D721Med (cell line): ENCODE data around the gene DBNDD1.
"Not testable (repeated sequence)": the region's sequence is repeated elsewhere in the genome, so short reads cannot be mapped to it uniquely, and the experiment has no call there.

Experiments used
- DNase-seq: peaks from one replicate; pipeline ENCODE4 v3.0.0; 2011; ENCODE audit warnings: low spot score; ENCODE audit not compliant: insufficient read length
- FAIRE-seq: peaks from 2 replicates; lab custom pipeline; 2011; peaks lifted over from hg19 to GRCh38; lab: Jason Lieb, UNC
- CTCF ChIP-seq: IDR thresholded peaks from 2 replicates; pipeline ENCODE4 v1.5.1; 2012; ENCODE audit warnings: mild to moderate bottlenecking, control low read depth; ENCODE audit not compliant: insufficient read depth; ENCODE audit errors: missing control alignments

DBNDD1 gene

DNA sequence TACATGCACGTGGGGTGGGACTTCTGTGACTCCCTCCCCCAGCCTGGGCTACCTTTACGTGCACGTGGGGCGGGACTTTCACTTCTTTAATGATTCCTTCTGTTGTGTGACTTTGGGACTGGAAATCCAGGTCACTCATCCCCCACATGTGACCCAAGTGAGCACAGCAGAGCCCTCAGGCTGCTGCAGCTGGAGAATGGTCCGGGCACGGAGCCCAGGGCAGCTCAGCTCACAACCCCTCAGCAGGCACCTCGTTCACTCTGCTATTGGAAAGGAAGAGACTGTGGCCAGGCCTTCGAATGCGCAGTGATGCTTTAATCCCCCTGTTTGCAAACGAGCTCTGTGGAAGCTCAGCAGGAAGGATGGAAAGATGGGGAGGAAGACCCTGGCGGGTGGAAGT lies 14.7 kb downstream of the DBNDD1 start:
- no peak for FAIRE-seq
- no peak for DNase-seq
- TF ChIP-seq CTCF: no peak

GRCh38 chr16:90002759-90003158 lies 16.5 kb downstream of the DBNDD1 start:
- TF ChIP-seq CTCF: no peak
- DNase-seq (no peak), FAIRE-seq (no peak)

GRCh38 chr16:90001761-90002503 lies 17.3 kb downstream of the DBNDD1 start:
- TF ChIP-seq CTCF: no peak
- FAIRE-seq (no peak), DNase-seq (no peak)

DNA sequence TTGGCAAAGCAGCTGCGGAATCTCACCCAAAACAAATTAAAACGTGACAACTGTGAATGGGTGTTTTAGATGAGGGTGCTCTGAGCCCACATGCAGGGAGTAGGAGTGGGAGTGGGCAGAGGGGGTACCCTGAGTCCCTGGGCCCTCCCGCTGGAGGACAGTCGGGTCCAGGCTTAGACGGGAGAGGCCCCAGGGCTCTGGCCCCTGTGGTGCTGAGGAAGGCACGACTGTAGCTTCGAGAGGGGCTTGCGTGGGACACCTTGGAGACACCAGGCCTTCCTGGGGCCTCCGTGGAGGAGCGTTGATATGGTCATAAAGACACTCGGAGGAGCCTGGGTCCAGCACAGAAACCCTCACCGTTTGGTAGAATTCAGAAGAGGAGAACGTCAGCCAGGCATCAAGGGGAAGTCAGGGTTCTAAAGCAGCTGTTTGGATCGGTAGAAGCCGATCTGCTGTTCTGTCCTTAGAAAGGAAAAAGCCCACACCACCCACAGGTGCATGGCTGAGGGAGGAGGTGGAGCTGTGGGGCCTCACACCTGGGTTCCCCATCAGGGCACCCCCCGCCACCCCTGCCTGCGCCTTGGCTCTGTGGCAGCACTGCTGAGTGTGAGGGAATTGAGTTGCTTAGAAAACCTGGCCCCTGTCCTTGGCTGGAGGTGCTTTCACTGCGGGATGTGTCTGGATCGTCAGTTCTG lies 18.4 kb downstream of the DBNDD1 start:
- DNase-seq (no peak), FAIRE-seq (no peak)
- no peak for TF ChIP-seq CTCF

DNA sequence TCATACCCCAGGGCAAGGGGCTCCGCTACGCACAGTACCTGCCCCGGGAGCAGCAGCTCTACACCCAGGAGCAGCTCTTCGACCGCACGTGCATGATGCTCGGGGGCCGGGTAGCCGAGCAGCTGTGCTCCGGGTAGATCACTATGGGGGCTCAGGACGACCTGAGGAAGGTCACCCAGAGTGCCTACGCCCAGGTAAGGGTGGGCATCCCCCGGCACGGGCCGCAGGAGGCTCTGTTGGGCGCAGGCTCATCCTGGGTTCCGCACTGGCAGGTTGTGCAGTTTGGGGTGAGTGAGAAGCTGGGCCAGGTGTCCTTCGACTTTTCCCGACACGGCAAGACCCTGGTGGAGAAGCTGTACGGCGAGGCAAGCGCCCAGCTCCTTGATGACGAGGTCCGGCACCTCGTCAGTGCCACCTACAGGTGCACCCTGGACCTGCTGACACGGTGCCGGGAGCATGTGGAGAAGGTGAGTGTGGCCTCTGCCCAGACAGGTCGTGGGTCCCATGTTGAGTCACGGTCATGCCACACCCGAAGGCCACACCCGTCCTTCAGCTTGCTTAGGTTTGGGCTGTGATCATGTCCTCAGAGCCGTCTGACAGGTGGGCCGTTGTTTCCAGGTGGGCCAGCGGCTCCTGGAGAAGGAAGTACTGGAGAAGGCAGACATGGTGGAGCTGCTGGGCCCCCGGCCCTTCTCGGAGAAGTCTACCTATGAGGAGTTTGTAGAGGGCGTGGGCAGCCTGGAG lies 19.3 kb downstream of the DBNDD1 start:
- FAIRE-seq (no peak), DNase-seq (no peak)
- TF ChIP-seq CTCF: no peak

DNA sequence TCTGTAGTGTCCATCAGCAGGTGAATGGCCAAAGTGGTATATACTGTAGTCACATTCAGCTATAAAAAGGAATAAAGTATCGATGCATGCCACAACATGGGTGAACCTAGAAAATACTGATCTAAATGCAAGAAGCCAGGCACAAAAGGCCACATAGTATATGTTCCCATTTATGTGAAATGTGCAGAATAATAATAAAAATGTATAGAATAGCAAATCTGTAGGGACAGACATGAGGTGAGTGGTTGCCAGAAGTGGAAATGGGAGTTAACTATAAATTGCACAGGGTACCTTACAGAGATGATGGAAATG lies 23.1 kb downstream of the DBNDD1 start:
- no peak for TF ChIP-seq CTCF
- DNase-seq (no peak), FAIRE-seq (no peak)

DNA sequence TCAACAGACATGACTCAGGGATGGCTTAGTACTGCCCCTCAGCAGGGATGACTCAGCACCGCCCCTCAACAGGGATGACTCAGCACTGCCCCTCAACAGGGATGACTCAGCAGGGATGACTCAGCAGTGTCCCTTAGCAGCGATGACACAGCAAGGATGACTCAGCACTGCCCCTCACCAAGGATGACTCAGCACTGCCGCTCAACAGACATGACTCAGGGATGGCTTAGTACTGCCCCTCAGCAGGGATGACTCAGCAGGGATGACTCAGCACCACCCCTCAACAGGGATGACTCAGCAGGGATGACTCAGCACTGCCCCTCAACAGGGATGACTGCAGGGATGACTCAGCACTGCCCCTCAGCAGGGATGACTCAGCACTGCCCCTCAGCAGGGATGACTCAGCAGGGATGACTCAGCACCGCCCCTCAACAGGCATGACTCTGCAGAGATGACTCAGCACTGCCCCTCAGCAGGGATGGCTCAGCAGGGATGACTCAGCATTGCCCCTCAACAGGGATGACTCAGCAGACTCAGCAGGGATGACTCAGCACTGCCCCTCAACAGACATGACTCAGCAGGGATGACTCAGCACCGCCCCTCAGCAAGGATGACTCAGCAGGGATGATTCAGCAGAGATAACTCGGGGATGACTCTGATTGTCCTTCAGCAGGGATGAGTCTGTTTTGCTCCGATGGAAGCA lies 23.6 kb downstream of the DBNDD1 start:
- not testable (repeated sequence) for FAIRE-seq, DNase-seq

- not testable (repeated sequence) for DNase-seq, FAIRE-seq
Observed at GRCh38 chr16:89994721-89995474, 24.4 kb downstream of the DBNDD1 start.
